GM12891 (cell line): ENCODE results near the gene ITGAD.

Experiments
- PAX5 ChIP-seq: IDR thresholded peaks from 2 replicates; pipeline ENCODE4 v1.6.1; 2011; ENCODE audit warnings: low read length, moderate library complexity, mild to moderate bottlenecking; ENCODE audit not compliant: insufficient read depth, severe bottlenecking
- POLR2A ChIP-seq: IDR thresholded peaks from 2 replicates; pipeline ENCODE4 v1.6.1; 2011; ENCODE audit warnings: low read depth, low read length, control low read depth
- POLR2AphosphoS5 ChIP-seq: IDR thresholded peaks from 2 replicates; pipeline ENCODE4 v1.6.1; 2011; ENCODE audit warnings: low read depth, low read length, control low read depth
- POU2F2 ChIP-seq: IDR thresholded peaks from 2 replicates; pipeline ENCODE4 v1.6.1; 2011; ENCODE audit warnings: low read depth, mild to moderate bottlenecking, control low read depth, low read length, moderate library complexity
- SPI1 ChIP-seq: IDR thresholded peaks from 2 replicates; pipeline ENCODE4 v1.6.1; 2011; ENCODE audit warnings: low read depth, low read length, control low read depth
- TAF1 ChIP-seq: IDR thresholded peaks from 2 replicates; pipeline ENCODE4 v1.6.1; 2011; ENCODE audit warnings: low read depth, low read length, control low read depth

- TF ChIP-seq POLR2AphosphoS5 = no peak
- no peak for TF ChIP-seq POLR2A
- TF ChIP-seq SPI1 = no peak
- no peak for TF ChIP-seq TAF1
- TF ChIP-seq PAX5 = no peak
- TF ChIP-seq POU2F2 = no peak
Observed at GRCh38 chr16:31414706-31415105, 21.6 kb downstream of the ITGAD start.
